ENCODE data around the gene MOK.

DNA sequence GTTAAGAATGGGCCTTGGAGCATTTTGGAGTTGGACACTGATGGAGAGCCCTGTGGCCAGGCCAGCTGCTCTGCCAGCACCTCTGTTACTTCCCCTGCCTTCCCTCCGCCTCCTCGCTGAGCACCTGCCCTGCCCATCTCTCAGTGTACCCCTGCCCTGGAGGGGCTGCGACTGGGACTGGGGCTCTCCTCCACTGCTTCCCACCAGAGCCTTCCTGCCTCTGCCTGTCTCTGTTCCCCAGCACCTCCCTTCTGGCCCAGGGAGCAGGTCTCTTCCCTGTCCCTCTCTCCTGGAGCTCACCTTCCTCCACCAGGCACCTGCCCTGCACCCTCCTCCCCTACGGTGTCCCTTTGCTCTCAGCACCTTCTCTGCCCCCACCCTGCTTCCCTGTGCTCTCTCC is 103.2 kb downstream of the MOK start:
- TF ChIP-seq, protein P1, sequence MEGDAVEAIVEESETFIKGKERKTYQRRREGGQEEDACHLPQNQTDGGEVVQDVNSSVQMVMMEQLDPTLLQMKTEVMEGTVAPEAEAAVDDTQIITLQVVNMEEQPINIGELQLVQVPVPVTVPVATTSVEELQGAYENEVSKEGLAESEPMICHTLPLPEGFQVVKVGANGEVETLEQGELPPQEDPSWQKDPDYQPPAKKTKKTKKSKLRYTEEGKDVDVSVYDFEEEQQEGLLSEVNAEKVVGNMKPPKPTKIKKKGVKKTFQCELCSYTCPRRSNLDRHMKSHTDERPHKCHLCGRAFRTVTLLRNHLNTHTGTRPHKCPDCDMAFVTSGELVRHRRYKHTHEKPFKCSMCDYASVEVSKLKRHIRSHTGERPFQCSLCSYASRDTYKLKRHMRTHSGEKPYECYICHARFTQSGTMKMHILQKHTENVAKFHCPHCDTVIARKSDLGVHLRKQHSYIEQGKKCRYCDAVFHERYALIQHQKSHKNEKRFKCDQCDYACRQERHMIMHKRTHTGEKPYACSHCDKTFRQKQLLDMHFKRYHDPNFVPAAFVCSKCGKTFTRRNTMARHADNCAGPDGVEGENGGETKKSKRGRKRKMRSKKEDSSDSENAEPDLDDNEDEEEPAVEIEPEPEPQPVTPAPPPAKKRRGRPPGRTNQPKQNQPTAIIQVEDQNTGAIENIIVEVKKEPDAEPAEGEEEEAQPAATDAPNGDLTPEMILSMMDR (IDR thresholded peaks at IDR 0.05) = no peak
- TF ChIP-seq POLR2AphosphoS5 (IDR thresholded peaks at IDR 0.05) (no peak), POLR2A (IDR thresholded peaks at IDR 0.05) (no peak)
